HG03442 (cell line): ENCODE results near the gene WRNIP1.

Experiments
- ATAC-seq: cut with Tn5 transposase; IDR thresholded peaks from one replicate; pipeline ENCODE4 v1.9.1; 2021; ENCODE audit warnings: mild to moderate bottlenecking, moderate library complexity; ENCODE audit not compliant: unreplicated experiment

The WRNIP1 gene

GRCh38 chr6:2765166-2765895 is at the start of gene WRNIP1:
WRNIP1 (plus strand) TSS chr6:2765393; CDS start chr6:2765623, 230 bp downstream.
- ATAC-seq = peak; percentile 89

GRCh38 chr6:2715737-2716136 is 49.5 kb upstream of the WRNIP1 start:
- ATAC-seq = no peak

GRCh38 chr6:2716936-2717700 is 48.1 kb upstream of the WRNIP1 start:
- no peak for ATAC-seq

GRCh38 chr6:2718334-2719092 is 46.7 kb upstream of the WRNIP1 start:
- ATAC-seq = no peak

- ATAC-seq = no peak
Observed at GRCh38 chr6:2719093-2719455, 46.1 kb upstream of the WRNIP1 start.

GRCh38 chr6:2721219-2721618 is 44.0 kb upstream of the WRNIP1 start:
- no peak for ATAC-seq

GRCh38 chr6:2725364-2725988 is 39.7 kb upstream of the WRNIP1 start:
- no peak for ATAC-seq

GRCh38 chr6:2725999-2726567 is 39.1 kb upstream of the WRNIP1 start:
- ATAC-seq = no peak

GRCh38 chr6:2729921-2730320 is 35.3 kb upstream of the WRNIP1 start:
- ATAC-seq = no peak

- ATAC-seq = no peak
Observed at GRCh38 chr6:2730353-2731107, 34.7 kb upstream of the WRNIP1 start.

GRCh38 chr6:2731281-2731909 is 33.8 kb upstream of the WRNIP1 start:
- ATAC-seq = no peak

- no peak for ATAC-seq
Observed at GRCh38 chr6:2732503-2733089, 32.6 kb upstream of the WRNIP1 start.

- peak; percentile 93 for ATAC-seq
Observed at GRCh38 chr6:2733324-2733723, 31.9 kb upstream of the WRNIP1 start.

- ATAC-seq = no peak
Observed at GRCh38 chr6:2733736-2734480, 31.3 kb upstream of the WRNIP1 start.

GRCh38 chr6:2734488-2735166 is 30.6 kb upstream of the WRNIP1 start:
- ATAC-seq = no peak

- no peak for ATAC-seq
Observed at GRCh38 chr6:2737885-2738284, 27.3 kb upstream of the WRNIP1 start.

- no peak for ATAC-seq
Observed at GRCh38 chr6:2738373-2738979, 26.7 kb upstream of the WRNIP1 start.

GRCh38 chr6:2739335-2739734 is 25.9 kb upstream of the WRNIP1 start:
- no peak for ATAC-seq
